ENCODE measurements around the gene GALNT18. TPM values are rescaled to one million over a fixed set of nuclear protein-coding genes. Genes with fewer than 3 reads are reported as not detected.

The GALNT18 gene
- total RNA-seq, 1 donor from 2014 or later, result 5.5 TPM

DNA sequence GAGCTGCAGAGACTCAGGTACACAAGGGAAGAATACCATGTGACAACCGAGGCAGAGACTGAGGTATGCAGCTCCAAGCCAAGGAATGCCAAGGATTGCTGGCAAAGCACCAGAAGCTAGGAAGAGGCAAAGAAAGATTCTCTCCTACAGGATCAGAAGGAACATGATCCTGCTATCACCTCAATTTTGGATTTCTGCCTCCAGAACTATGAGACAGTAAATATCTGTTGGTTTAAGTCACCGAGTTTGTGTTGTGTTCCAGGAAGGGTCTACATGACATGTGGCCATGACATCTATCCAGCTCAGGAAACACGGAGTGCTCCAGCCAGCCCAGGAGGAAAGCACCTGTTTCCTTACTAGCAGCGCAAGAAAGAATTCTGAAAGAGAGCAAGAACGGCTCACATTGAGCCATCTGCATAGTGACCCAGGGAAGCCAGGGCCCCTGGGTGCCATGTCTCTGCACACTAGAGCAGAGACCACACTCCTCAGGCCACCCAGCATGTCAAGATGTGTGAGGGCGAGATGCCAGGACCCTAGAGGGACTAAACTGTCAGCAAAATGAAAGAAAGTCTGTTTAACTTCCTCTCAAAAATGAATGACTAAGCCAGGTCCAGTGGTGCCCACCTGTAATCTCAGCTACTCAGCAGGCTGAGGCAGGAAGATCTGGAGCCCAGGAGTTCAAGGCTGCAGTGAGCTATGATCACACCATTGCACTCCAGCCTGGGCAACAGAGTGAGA lies 35.6 kb upstream of the GALNT18 start:
- no peak for DNase-seq (ENCODE audit: low spot score)
- H3K4me1 Mint-ChIP-seq (ENCODE audit: low read depth), result no peaks in the 10 kb centered on the region
- intact Hi-C loops (cut with micrococcal nuclease), result no loop called here
- no peak overlapping the region for H3K4me3 Mint-ChIP-seq (ENCODE audit: low read depth)
- H3K27ac Mint-ChIP-seq, result no peak overlapping the region
- peaks cover 36% of the 10 kb centered on the region for H3K27me3 Mint-ChIP-seq (ENCODE audit: low read depth)
- H3K9me3 Mint-ChIP-seq, result no peaks in the 10 kb centered on the region
- no peaks in the 10 kb centered on the region for H3K36me3 Mint-ChIP-seq (ENCODE audit: low read depth)

DNA sequence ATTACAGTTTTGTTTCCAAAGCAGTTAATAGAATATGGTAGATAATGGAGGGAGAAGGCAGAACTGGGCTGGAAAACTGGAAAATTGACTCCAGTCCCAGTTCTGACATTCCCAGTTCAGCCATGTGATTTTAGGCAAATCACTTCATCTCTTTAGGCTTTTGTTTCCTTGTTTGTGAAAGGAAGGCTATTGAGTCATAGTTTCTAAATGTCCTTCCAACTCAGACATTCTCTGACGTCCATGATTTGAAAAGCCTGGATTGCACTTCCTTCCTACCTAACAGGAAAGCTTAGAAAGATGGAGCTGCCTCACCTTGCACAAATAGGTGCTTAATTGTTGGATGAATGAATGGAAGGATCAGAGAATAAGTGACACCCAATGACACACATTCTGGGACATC lies 19.8 kb upstream of the GALNT18 start:
- Mint-ChIP-seq H3K36me3 (ENCODE audit: low read depth) (no peaks in the 10 kb centered on the region), H3K4me1 (ENCODE audit: low read depth) (no peaks in the 10 kb centered on the region), H3K27me3 (ENCODE audit: low read depth) (peaks cover 33% of the 10 kb centered on the region), H3K4me3 (ENCODE audit: low read depth) (no peak overlapping the region), H3K27ac (no peak overlapping the region), H3K9me3 (no peaks in the 10 kb centered on the region)
- DNase-seq (ENCODE audit: low spot score), result no peak
- intact Hi-C loops (cut with micrococcal nuclease), result no loop called here

DNA sequence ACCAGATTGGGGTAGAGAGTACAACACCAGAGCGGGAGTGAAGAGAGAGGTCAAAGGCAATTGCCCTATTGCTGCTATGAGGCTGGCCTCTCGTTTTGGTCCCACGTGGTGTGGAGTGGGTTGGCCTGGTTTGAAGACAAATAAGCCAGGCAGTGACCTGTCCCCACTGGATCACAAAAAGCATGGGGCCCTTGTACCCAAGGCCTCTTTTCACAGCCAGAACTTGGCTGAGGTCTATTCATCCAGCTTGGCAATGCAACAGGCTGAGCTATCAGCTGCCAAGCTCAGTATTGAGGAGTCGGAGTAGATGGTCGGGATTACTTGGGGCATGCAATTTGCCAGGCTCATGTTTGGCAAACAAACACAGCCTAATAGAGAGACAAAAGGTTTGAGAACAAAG lies 19.2 kb upstream of the GALNT18 start:
- peaks cover 30% of the 10 kb centered on the region for H3K27me3 Mint-ChIP-seq (ENCODE audit: low read depth)
- no peak overlapping the region for H3K27ac Mint-ChIP-seq
- H3K4me3 Mint-ChIP-seq (ENCODE audit: low read depth), result no peak overlapping the region
- no peak for DNase-seq (ENCODE audit: low spot score)
- H3K36me3 Mint-ChIP-seq (ENCODE audit: low read depth), result no peaks in the 10 kb centered on the region
- H3K4me1 Mint-ChIP-seq (ENCODE audit: low read depth), result no peaks in the 10 kb centered on the region
- intact Hi-C loops (cut with micrococcal nuclease), result no loop called here
- H3K9me3 Mint-ChIP-seq, result no peaks in the 10 kb centered on the region

DNA sequence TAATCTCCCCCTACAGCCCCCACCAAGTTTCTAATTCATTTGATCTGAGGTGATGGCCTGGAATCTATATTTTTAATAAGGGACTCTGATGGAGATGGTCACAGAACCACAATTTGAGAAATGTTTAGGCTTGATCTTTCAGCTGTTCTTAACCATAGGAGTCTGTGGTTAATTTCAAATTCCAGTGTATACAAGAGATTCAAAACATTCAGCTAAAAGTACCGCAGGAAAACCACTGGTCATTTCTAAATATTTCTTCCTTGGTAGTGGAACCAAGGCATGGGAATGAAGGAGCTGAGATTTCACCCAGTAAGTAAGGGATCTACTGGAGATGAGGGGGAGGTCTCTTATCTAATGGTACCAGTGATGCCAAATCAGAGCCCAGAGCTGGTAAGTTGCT lies 18.3 kb upstream of the GALNT18 start:
- no peak for DNase-seq (ENCODE audit: low spot score)
- no peaks in the 10 kb centered on the region for H3K9me3 Mint-ChIP-seq
- no peak overlapping the region for H3K4me3 Mint-ChIP-seq (ENCODE audit: low read depth)
- H3K4me1 Mint-ChIP-seq (ENCODE audit: low read depth), result no peaks in the 10 kb centered on the region
- no peaks in the 10 kb centered on the region for H3K36me3 Mint-ChIP-seq (ENCODE audit: low read depth)
- H3K27ac Mint-ChIP-seq, result no peak overlapping the region
- intact Hi-C loops (cut with micrococcal nuclease), result no loop called here
- H3K27me3 Mint-ChIP-seq (ENCODE audit: low read depth), result peaks cover 26% of the 10 kb centered on the region

DNA sequence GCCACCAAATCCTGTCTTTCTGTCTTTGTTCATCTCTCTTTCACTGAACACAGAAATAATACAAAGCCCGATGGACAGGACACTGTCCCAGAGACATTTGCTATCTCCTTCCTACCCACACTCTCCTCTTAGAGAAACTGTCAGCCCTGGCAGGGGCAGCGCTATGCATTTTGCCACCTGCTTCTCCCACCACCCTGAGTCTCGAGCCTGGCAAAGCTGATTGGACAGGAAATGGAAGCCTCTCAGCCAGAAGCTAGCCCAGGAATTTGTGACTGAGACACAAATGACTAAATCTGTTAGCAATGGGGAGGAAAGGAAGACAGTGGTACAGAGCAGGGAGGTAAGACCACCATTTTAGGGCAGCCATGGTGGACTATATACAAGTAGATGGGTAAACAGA lies 14.9 kb upstream of the GALNT18 start:
- H3K4me1 Mint-ChIP-seq (ENCODE audit: low read depth), result no peaks in the 10 kb centered on the region
- peaks cover 17% of the 10 kb centered on the region for H3K27me3 Mint-ChIP-seq (ENCODE audit: low read depth)
- H3K36me3 Mint-ChIP-seq (ENCODE audit: low read depth), result no peaks in the 10 kb centered on the region
- no peak for DNase-seq (ENCODE audit: low spot score)
- no peak overlapping the region for H3K4me3 Mint-ChIP-seq (ENCODE audit: low read depth)
- H3K9me3 Mint-ChIP-seq, result no peaks in the 10 kb centered on the region
- H3K27ac Mint-ChIP-seq, result no peak overlapping the region
- intact Hi-C loops (cut with micrococcal nuclease), result no loop called here

DNA sequence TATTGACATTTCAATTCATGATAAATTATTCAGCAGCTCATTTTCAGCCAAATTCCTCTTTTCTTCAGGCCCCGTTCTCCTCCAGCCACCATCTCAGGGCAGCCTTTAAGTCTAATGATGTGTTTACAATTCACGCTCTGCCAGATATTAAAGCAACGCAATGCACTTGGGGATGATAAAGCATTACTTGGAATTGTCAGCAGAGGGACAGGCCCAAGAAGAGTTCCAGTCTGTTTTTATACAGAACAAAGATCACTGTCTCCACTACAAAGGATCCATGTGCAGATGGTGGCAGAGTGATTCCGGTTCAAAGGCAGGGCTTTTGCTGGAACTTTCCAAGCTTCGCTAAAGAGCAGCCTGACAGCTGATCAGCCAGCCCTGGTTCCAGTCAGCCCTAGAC lies 13.6 kb upstream of the GALNT18 start:
- DNase-seq (ENCODE audit: low spot score), result no peak
- H3K4me1 Mint-ChIP-seq (ENCODE audit: low read depth), result no peaks in the 10 kb centered on the region
- H3K27me3 Mint-ChIP-seq (ENCODE audit: low read depth), result peaks cover 16% of the 10 kb centered on the region
- no peak overlapping the region for H3K4me3 Mint-ChIP-seq (ENCODE audit: low read depth)
- no peak overlapping the region for H3K27ac Mint-ChIP-seq
- H3K36me3 Mint-ChIP-seq (ENCODE audit: low read depth), result no peaks in the 10 kb centered on the region
- no peaks in the 10 kb centered on the region for H3K9me3 Mint-ChIP-seq
- intact Hi-C loops (cut with micrococcal nuclease), result no loop called here

DNA sequence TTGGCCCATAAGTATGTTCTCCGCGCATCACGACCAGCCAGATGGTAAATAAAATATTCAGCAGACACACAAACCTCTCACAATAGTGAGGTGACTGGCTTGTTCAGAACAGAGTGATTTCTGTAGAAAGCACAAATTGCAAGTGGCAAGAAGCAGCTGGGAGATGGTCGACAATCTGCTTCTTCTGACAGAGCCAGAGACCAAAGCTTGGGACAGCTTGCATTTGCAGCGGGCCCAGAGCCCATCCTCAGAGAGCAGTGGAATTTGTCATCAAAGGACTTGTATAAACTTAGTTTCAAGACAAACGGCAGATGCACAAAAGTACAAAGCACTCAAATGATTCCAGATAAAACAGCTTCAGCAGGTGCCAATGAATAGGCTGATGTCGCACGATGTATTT lies 7.6 kb upstream of the GALNT18 start:
- Mint-ChIP-seq H3K27me3 (ENCODE audit: low read depth) (peaks cover 44% of the 10 kb centered on the region), H3K4me3 (ENCODE audit: low read depth) (no peak overlapping the region), H3K27ac (no peak overlapping the region), H3K4me1 (ENCODE audit: low read depth) (no peaks in the 10 kb centered on the region), H3K36me3 (ENCODE audit: low read depth) (no peaks in the 10 kb centered on the region), H3K9me3 (no peaks in the 10 kb centered on the region)
- DNase-seq (ENCODE audit: low spot score), result no peak
- intact Hi-C loops (cut with micrococcal nuclease), result no loop called here

DNA sequence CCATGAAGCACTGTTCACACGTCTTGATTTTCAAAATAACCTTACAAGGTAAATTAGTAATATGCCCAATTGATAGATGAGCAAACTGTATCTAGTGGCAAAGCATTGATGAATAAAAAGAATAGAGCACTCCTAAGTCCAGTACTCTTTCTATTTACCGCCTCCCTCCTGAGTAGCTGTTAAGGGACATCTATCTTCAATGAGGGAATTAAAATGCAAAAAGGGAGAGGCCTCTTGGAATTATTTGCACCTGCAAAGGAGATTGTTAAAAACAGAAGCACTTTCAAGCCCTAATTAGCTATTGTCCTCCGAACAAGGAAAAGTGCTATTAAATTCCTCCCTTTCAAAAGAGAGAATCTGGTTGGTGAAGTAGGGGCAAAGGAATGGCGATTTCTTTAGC lies 6.8 kb upstream of the GALNT18 start:
- Mint-ChIP-seq H3K9me3 (no peaks in the 10 kb centered on the region), H3K27ac (no peak overlapping the region), H3K4me3 (ENCODE audit: low read depth) (no peak overlapping the region), H3K27me3 (ENCODE audit: low read depth) (peaks cover 50% of the 10 kb centered on the region), H3K36me3 (ENCODE audit: low read depth) (no peaks in the 10 kb centered on the region), H3K4me1 (ENCODE audit: low read depth) (no peaks in the 10 kb centered on the region)
- intact Hi-C loops (cut with micrococcal nuclease), result no loop called here
- no peak for DNase-seq (ENCODE audit: low spot score)

DNA sequence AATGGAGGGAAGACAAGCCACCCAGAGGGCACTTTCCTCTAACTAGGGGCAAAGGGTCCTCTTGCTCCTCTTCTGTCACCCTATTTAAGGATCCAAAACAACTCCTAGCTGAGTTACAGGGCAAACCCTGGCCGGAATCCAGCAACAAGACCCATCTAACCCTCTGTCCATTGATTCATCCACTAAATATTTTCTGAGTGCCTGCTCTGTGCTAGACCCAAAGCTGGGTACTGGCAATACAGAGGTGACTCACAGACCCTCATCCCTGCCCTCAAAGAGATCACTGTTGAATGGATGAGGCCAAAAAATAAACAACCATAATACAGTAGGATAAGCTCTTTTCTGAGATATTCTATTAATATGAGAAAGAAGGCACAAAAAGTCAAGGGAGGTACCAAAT lies 4.3 kb upstream of the GALNT18 start:
- H3K9me3 Mint-ChIP-seq, result no peaks in the 10 kb centered on the region
- no peak overlapping the region for H3K4me3 Mint-ChIP-seq (ENCODE audit: low read depth)
- DNase-seq (ENCODE audit: low spot score), result no peak
- H3K4me1 Mint-ChIP-seq (ENCODE audit: low read depth), result peaks cover 4% of the 10 kb centered on the region
- intact Hi-C loops (cut with micrococcal nuclease), result no loop called here
- H3K27me3 Mint-ChIP-seq (ENCODE audit: low read depth), result peaks cover 59% of the 10 kb centered on the region
- no peaks in the 10 kb centered on the region for H3K36me3 Mint-ChIP-seq (ENCODE audit: low read depth)
- H3K27ac Mint-ChIP-seq, result no peak overlapping the region

DNA sequence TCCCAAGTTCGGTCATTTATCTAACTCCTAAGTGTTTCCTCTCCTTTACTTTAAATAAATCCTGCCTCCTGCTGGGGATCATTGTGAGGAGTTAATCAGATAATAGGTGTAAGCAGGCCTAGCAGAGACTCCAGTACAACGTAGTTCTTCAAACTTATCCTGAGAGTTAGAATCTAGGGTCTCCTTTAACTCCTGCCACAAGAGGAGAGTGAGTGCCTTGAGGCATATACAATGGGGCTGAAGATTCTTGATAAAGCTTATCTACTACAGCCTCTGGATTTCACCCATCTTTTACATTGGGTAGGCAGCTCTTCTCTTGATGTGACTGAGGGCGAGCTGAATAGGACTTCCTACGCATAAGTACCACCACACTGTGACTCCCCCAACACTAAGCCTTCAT lies 3.1 kb upstream of the GALNT18 start:
- no peak for DNase-seq (ENCODE audit: low spot score)
- Mint-ChIP-seq H3K4me3 (ENCODE audit: low read depth) (no peak overlapping the region), H3K36me3 (ENCODE audit: low read depth) (no peaks in the 10 kb centered on the region), H3K27me3 (ENCODE audit: low read depth) (peaks cover 60% of the 10 kb centered on the region), H3K9me3 (no peaks in the 10 kb centered on the region), H3K4me1 (ENCODE audit: low read depth) (peaks cover 7% of the 10 kb centered on the region), H3K27ac (no peak overlapping the region)
- intact Hi-C loops (cut with micrococcal nuclease), result loop anchor here (5.0 kb wide), 2 partner anchors 217 to 693 kb away; partner anchors contain the start of gene USP47

DNA sequence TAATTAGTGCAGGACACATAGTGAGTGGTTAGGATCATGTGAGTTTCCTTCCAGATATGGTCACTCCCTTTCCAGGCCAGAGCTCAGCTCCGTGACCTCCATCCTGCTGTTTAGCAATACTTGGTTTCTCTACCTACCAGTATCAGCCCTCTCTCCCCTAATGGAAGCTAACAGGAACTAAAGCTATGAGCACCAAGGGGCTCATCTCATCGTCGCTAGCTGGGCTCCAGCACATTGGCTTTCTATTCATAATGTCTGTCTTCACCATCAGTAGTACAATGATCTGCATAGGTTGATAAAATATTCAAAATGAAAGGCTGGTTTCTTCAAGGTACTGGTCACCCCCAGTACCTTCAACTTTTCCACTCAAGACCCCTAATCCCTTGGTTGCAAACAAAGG lies 2.4 kb upstream of the GALNT18 start:
- intact Hi-C loops (cut with micrococcal nuclease), result loop anchor here (5.0 kb wide), 2 partner anchors 218 to 692 kb away; partner anchors contain the start of gene USP47
- no peak overlapping the region for H3K27ac Mint-ChIP-seq
- H3K4me3 Mint-ChIP-seq (ENCODE audit: low read depth), result no peak overlapping the region
- H3K36me3 Mint-ChIP-seq (ENCODE audit: low read depth), result no peaks in the 10 kb centered on the region
- H3K4me1 Mint-ChIP-seq (ENCODE audit: low read depth), result peaks cover 8% of the 10 kb centered on the region
- no peak for DNase-seq (ENCODE audit: low spot score)
- peaks cover 62% of the 10 kb centered on the region for H3K27me3 Mint-ChIP-seq (ENCODE audit: low read depth)
- no peaks in the 10 kb centered on the region for H3K9me3 Mint-ChIP-seq

DNA sequence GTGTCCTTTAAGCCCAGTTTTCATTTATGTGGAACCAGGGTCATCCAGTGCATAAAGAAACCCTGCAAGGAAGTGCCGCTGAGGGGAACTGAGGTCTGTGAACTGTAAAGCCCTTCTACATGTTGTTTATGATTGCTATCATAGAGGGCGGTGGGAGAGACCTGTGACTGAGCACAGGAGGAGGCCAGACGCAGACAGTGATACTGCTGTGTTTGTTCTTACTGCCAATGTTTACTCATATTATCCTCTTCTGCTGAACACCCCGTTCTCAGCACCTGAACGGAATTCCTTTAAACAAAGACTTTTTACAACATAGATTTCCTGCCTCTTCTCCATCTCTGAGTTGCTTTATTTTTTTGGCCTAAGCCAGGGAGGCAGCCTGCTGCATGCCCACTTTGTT lies 967 bp upstream of the GALNT18 start:
- Mint-ChIP-seq H3K4me1 (ENCODE audit: low read depth) (peaks cover 8% of the 10 kb centered on the region), H3K9me3 (no peaks in the 10 kb centered on the region), H3K27ac (peak overlapping the region; percentile 36), H3K4me3 (ENCODE audit: low read depth) (no peak overlapping the region), H3K27me3 (ENCODE audit: low read depth) (peaks cover 67% of the 10 kb centered on the region), H3K36me3 (ENCODE audit: low read depth) (no peaks in the 10 kb centered on the region)
- no peak for DNase-seq (ENCODE audit: low spot score)
- intact Hi-C loops (cut with micrococcal nuclease), result loop anchor here (5.0 kb wide), 2 partner anchors 220 to 690 kb away; partner anchors contain the start of gene USP47

DNA sequence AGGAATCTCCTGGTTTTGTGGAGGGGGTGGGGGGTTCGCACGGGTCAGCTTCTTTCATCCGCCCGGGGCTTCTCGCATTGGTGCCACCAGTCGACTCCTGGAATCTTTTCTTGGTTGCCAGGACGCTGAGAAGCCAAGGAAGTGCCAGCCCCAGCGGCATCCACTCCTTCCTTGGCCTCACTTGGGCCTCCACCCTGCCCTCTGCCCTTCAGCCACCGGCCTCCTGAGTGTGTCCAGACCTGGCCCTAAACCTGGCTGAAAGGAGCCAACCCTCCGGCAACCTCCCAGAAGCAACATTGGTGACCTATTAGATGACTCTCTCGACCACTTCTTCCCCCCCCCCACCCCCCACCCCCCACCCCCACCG lies 518 bp upstream of the GALNT18 start:
- Mint-ChIP-seq H3K4me1 (ENCODE audit: low read depth) (peaks cover 8% of the 10 kb centered on the region), H3K4me3 (ENCODE audit: low read depth) (no peak overlapping the region), H3K27me3 (ENCODE audit: low read depth) (peaks cover 65% of the 10 kb centered on the region), H3K9me3 (no peaks in the 10 kb centered on the region), H3K36me3 (ENCODE audit: low read depth) (no peaks in the 10 kb centered on the region), H3K27ac (no peak overlapping the region)
- no peak for DNase-seq (ENCODE audit: low spot score)
- intact Hi-C loops (cut with micrococcal nuclease), result loop anchor here (5.0 kb wide), 2 partner anchors 220 to 690 kb away; partner anchors contain the start of gene USP47
